Suprapubic skin (tissue), 4 donors: ENCODE results near the gene ITSN1. TPM values are rescaled to one million over a fixed set of nuclear protein-coding genes. Genes with fewer than 3 reads are reported as not detected.
A peak's percentile ranks its signal among the peaks of the same experiment; 100 is the strongest.

ENCODE experiments used
- DNase-seq, 2 donors: peaks; one replicate each; pipeline ENCODE4 v3.0.0-alpha.2; 2019; ENCODE audit warnings: low spot score in 2 of 2
- H3K27ac ChIP-seq: fragments of 200-600 bp; sonication (generic); one replicate; pipeline ENCODE4 v1.5.1; 2019
- H3K27me3 ChIP-seq: fragments of 200-600 bp; sonication (generic); one replicate; pipeline ENCODE4 v1.5.1; 2019
- H3K36me3 ChIP-seq: fragments of 200-600 bp; sonication (generic); one replicate; pipeline ENCODE4 v1.5.1; 2019
- H3K4me1 ChIP-seq: fragments of 200-600 bp; sonication (generic); one replicate; pipeline ENCODE4 v1.5.1; 2019
- H3K4me3 ChIP-seq: fragments of 200-600 bp; sonication (generic); one replicate; pipeline ENCODE4 v1.5.1; 2019; ENCODE audit warnings: mild to moderate bottlenecking
- H3K9me3 ChIP-seq: fragments of 200-600 bp; sonication (generic); one replicate; pipeline ENCODE4 v1.5.1; 2019
- EP300 ChIP-seq: sonication (generic); formaldehyde crosslinking; IDR thresholded peaks from one replicate; pipeline ENCODE4 v1.6.1; 2017; ENCODE audit warnings: antibody characterized with exemption
- POLR2A ChIP-seq, 2 donors: fragments of 450-650 bp; IDR thresholded peaks; one replicate each; pipeline ENCODE4 v1.6.1; 2017; ENCODE audit warnings: antibody characterized with exemption in 2 of 2, mild to moderate bottlenecking in 2 of 2, moderate library complexity in 2 of 2
- POLR2AphosphoS5 ChIP-seq, 3 donors: sonication (generic); formaldehyde crosslinking; IDR thresholded peaks; one replicate each; pipeline ENCODE4 v1.6.1; 2017; ENCODE audit warnings: antibody characterized with exemption in 3 of 3
- WGBS: methylation state at CpG from one replicate; pipeline ENCODE4 v1.1.5; 2018; 5-methylcytosine and 5-hydroxymethylcytosine counted together
- total RNA-seq, 4 donors: library from RNA; depleted of rRNA; stranded (reverse); fragments of >200 nt; gene quantifications; one replicate each; pipeline ENCODE4 v1.1.0, GENCODE V29; 2016
- TF ChIP-seq, protein P1 (sequence below), 2 donors: fragments of 200-600 bp in 1 of 2; fragments of 450-650 bp in 1 of 2; sonication (generic) in 1 of 2; IDR thresholded peaks; one replicate each; pipeline ENCODE4 v1.5.1; 2016 to 2019; ENCODE audit warnings: antibody characterized with exemption in 2 of 2, mild to moderate bottlenecking in 1 of 2, moderate library complexity in 1 of 2

The ITSN1 gene
- total RNA-seq, 4 donors from 2014 or later: 23.8 to 53.3 (median 35.2) TPM

DNA sequence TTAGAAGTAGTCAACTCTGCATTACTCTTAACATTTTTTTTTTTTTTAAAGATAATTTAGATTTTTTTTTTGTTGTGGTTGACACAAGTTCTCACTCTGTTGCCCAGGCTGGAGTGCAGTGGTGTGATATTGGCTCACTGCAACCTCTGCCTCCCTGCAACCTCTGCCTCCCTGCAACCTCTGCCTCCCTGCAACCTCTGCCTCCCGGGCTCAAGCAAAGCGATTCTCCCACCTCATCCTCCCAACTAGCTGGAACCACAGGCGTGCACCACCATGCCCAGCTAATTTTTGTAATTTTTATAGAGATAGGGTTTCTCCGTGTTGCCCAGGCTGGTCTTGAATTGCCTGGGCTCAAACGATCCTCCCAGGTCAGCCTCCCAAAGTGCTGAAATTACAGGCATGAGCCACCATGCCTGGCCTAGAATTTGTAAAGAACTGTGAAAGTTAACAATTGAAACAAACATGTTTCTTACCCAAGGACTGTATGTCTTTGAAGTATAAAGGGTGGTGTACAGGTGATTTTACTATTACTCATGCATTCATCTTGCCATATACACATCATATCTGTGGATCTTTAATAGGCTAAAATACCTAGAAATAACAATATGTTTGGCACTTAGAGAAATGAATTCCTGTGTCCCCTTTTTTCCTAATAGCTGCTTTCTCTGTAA, 158.6 kb downstream of the ITSN1 start:
- DNase-seq: no peak
- no peaks in the 10 kb centered on the region for H3K9me3 ChIP-seq
- no peak overlapping the region for H3K4me3 ChIP-seq
- no peaks in the 10 kb centered on the region for H3K27me3 ChIP-seq
- peaks cover 20% of the 10 kb centered on the region for H3K4me1 ChIP-seq
- WGBS: 94% methylated on average over 5 of the region's 5 CpGs
- TF ChIP-seq EP300 (no peak), POLR2AphosphoS5 (IDR thresholded peaks at IDR 0.05) (no peak), POLR2A (IDR thresholded peaks at IDR 0.05) (no peak)
- TF ChIP-seq, protein P1, sequence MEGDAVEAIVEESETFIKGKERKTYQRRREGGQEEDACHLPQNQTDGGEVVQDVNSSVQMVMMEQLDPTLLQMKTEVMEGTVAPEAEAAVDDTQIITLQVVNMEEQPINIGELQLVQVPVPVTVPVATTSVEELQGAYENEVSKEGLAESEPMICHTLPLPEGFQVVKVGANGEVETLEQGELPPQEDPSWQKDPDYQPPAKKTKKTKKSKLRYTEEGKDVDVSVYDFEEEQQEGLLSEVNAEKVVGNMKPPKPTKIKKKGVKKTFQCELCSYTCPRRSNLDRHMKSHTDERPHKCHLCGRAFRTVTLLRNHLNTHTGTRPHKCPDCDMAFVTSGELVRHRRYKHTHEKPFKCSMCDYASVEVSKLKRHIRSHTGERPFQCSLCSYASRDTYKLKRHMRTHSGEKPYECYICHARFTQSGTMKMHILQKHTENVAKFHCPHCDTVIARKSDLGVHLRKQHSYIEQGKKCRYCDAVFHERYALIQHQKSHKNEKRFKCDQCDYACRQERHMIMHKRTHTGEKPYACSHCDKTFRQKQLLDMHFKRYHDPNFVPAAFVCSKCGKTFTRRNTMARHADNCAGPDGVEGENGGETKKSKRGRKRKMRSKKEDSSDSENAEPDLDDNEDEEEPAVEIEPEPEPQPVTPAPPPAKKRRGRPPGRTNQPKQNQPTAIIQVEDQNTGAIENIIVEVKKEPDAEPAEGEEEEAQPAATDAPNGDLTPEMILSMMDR (IDR thresholded peaks at IDR 0.05): no peak
- H3K27ac ChIP-seq: no peak overlapping the region
- H3K36me3 ChIP-seq: peaks cover 13% of the 10 kb centered on the region

DNA sequence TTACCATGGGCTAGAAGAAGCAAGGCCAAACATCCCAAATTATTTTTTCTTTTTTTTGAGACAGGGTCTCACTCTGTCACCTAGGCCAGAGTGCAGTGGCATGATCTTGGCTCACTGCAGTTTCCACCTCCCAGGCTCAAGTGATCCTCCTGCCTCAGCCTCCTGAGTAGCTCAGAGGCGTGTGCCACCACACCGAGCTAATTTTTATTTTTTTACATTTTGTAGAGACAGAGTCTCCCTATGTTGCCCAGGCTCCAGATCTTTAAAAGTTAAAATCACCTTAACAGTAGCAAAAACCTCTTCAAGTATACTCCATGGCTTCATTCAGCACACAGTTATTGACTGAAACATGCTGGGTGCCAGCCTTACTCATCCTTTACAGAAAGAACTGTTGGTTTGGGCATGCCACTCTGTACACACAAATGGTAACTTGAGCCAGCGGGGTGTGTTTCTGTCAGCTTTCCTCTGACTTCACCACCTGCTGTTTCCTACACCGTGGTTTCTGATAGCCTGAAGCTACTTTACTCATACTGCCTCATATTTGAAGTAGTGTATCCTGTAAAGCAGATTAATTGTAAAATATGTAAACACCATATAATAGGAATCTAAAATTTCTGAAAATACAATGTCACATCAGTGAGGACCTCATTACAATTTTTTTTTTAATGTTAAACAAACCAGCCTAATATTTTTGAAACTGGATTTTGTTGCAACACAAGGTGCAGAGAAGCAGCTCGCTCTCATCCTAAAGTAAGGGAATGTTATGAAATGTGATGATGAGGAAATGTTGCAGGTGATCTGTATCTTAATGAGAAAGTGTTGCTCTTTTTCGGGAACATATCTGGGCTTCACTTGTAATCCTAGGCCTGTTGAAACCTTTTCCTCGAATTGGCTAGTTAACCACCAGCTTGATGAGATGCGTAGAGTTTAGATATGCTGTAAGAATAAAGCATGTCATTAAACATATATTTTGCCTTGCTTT, 159.4 kb downstream of the ITSN1 start:
- Histone ChIP-seq H3K4me1 (peaks cover 20% of the 10 kb centered on the region), H3K36me3 (peaks cover 10% of the 10 kb centered on the region), H3K27ac (peak overlapping the region; percentile 36), H3K27me3 (no peaks in the 10 kb centered on the region), H3K4me3 (no peak overlapping the region), H3K9me3 (no peaks in the 10 kb centered on the region)
- no peak for TF ChIP-seq POLR2A (IDR thresholded peaks at IDR 0.05)
- no peak for TF ChIP-seq POLR2AphosphoS5 (IDR thresholded peaks at IDR 0.05)
- TF ChIP-seq EP300: no peak
- TF ChIP-seq, protein P1 (IDR thresholded peaks at IDR 0.05): no peak
- WGBS: 53% methylated on average over 8 of the region's 8 CpGs
- DNase-seq: no peak

DNA sequence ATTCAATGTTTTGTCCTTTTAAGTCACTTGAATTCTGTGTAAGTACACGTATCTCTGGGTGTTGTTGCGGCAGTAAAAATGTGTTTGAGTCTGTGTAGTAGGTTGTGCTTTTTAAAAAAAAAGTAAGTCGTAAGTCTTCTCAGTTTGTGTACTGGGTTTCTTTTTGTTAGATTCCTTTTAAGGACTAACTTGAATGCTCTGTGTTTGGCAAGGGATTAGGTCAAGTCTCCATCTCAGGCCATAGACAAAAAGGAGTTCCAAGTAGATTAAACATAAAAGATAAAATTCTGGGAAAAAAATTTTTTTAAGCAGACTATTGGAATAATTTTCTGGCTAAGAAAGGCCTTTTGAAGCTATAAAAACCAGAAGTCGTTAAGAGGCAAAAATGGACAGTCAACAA, 160.2 kb downstream of the ITSN1 start:
- H3K27ac ChIP-seq: peak overlapping the region; percentile 36
- peaks cover 20% of the 10 kb centered on the region for H3K4me1 ChIP-seq
- H3K4me3 ChIP-seq: no peak overlapping the region
- H3K27me3 ChIP-seq: no peaks in the 10 kb centered on the region
- DNase-seq: no peak
- no peaks in the 10 kb centered on the region for H3K9me3 ChIP-seq
- H3K36me3 ChIP-seq: peaks cover 5% of the 10 kb centered on the region
- TF ChIP-seq, protein P1 (IDR thresholded peaks at IDR 0.05): no peak
- no peak for TF ChIP-seq POLR2A (IDR thresholded peaks at IDR 0.05)
- TF ChIP-seq EP300: no peak
- no peak for TF ChIP-seq POLR2AphosphoS5 (IDR thresholded peaks at IDR 0.05)
- WGBS: 53% methylated on average over 4 of the region's 4 CpGs

DNA sequence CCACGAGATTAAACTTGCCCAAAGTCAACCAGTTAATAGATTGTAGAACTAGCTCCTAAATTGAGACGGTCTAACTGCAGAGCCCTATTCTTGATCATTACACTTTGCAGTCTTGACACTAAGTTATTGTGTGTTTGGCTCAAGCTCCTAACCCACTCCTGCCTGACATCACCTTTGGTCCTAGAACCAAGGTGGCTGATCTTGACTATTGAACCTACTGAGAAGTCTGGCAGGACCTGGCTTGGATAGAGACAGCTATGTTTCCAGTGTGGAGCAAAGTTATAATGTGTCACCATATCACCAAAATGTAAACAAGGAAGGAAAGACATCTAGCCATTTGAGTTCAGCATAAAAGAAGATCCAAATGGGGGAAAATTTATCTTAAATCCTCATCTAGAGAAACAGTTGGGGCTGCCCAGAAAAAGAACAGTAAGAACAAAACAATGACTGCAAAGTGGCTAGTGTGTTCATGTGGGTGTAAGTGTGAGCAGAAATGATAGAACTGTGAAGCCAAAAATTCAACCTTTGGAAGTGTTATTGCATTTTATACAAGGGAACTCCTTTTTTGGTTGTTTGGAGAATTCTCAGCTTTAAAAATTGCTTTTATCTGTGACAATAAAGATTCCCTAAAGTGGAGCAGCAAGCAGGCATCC, 166.5 kb downstream of the ITSN1 start:
- TF ChIP-seq, protein P1 (IDR thresholded peaks at IDR 0.05): no peak
- TF ChIP-seq POLR2AphosphoS5 (IDR thresholded peaks at IDR 0.05) (no peak), POLR2A (IDR thresholded peaks at IDR 0.05) (no peak), EP300 (no peak)
- peaks cover under 1% of the 10 kb centered on the region for H3K36me3 ChIP-seq
- H3K4me3 ChIP-seq: no peak overlapping the region
- H3K4me1 ChIP-seq: peaks cover 15% of the 10 kb centered on the region
- no peaks in the 10 kb centered on the region for H3K27me3 ChIP-seq
- WGBS: 90% methylated on average over 2 of the region's 2 CpGs
- DNase-seq: no peak
- no peak overlapping the region for H3K27ac ChIP-seq
- H3K9me3 ChIP-seq: no peaks in the 10 kb centered on the region
